ENCODE results near the gene CDC42BPG.

The CDC42BPG gene

DNA sequence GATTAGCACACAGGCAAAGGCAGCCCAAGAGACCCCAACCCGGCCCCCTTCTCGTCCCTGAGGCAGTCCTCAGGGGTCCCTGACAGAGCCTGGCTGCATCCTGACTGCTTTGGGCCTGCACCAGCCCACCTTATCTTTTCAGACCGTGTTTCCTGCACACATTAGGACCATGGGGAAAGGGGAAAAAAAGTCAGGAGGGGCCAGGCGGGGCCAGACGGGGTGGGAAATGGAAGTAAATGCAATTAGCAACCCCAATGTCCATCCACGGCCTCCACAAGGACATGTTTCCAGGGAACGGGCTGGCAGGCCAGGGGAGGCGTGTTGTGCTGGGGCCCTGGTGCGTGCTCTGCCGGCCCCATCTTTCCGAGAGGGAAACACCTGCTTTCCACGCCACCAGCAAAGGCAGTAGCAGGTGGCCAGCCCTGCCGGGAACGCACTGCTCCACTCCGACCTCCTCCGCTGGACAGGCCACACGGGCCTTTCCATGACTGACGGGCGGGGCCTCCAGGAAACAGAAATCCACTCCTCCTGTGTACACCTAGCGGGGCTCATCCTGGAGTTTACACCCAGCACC is 26.5 kb upstream of the CDC42BPG start:
- TF ChIP-seq, protein P1, sequence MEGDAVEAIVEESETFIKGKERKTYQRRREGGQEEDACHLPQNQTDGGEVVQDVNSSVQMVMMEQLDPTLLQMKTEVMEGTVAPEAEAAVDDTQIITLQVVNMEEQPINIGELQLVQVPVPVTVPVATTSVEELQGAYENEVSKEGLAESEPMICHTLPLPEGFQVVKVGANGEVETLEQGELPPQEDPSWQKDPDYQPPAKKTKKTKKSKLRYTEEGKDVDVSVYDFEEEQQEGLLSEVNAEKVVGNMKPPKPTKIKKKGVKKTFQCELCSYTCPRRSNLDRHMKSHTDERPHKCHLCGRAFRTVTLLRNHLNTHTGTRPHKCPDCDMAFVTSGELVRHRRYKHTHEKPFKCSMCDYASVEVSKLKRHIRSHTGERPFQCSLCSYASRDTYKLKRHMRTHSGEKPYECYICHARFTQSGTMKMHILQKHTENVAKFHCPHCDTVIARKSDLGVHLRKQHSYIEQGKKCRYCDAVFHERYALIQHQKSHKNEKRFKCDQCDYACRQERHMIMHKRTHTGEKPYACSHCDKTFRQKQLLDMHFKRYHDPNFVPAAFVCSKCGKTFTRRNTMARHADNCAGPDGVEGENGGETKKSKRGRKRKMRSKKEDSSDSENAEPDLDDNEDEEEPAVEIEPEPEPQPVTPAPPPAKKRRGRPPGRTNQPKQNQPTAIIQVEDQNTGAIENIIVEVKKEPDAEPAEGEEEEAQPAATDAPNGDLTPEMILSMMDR (conservative IDR thresholded peaks at IDR 0.05; ENCODE audit: low read depth) = no peak
- CTCF ChIA-PET = no interaction called here
- POLR2A ChIA-PET (ENCODE audit: low non-redundant PET) = no interaction called here
- DNase-seq (ENCODE audit: low spot score) = no peak
- peak overlapping the region; percentile 90 for H3K27ac ChIP-seq

DNA sequence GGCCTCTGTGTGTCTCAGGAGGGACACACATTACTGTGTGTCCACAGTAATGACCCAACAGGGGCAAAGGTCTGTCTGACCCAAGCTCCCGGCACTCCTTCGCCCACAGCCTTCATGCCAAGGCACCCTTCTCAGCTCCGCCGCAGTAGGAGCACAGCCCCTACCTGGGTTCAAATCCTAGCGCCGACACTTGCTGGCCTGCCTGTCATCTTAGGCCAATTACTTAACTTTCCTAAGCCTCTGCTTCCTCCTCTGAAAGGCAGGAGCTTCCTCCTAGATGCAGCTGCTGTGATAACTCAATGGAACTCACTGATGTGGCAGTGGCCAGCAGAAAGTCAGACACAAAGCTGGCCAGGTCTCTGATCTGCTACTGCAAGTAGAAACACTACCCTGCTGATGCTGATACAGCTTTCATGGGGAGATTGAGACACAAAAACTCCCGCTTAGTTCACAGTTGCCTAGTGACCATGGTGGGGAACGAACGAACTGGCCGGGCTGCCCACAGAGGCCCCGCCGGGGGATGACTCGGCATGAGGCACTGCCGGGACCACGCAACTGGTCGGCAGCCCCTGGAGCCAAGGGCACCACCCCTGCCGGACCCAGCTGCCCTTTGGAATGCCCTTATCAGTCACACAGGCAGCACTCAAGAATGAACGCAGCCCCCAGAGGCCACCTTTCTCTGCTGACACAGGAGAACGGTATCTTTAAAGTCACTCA is 25.9 kb upstream of the CDC42BPG start:
- ChIA-PET CTCF (interaction anchor here (1.4 to 2.4 kb wide), 3 partner anchors 18 to 24 kb away, joined by 3 to 16 read pairs (median 5); no protein-coding TSS in a partner anchor), POLR2A (ENCODE audit: low non-redundant PET) (no interaction called here)
- no peak for DNase-seq (ENCODE audit: low spot score)
- peak overlapping the region; percentile 90 for H3K27ac ChIP-seq
- TF ChIP-seq, protein P1 (conservative IDR thresholded peaks at IDR 0.05; ENCODE audit: low read depth) = no peak

DNA sequence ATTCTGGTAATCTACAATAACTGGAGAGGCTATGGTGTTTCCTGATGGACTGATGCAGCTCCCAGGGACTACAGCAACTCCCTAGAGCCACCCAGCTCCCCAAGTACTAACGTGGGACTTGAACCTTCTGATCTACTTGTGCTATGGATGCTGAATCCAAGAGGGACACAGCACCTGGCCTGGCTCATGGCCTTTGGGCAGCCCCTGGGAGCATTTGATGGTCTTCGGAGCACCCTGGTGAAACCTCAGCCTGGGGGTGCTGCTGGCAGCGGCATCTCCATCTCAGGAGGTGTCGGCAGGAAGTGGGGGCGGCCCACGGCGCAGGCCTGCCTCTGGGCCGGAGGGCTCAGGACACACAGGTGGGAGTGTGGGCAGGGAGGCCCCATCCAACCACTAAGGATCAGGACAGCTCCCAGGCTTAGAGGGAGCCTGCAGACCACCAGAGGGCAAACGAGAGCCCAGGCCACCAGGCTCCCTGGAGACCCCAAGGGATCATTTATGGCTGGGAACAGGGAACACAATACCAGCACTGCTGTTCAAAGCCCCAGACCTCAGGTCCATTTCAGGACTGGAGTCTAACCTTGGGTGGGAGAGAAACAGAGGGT is 25.2 kb upstream of the CDC42BPG start:
- ChIA-PET POLR2A (ENCODE audit: low non-redundant PET) (interaction anchor here (0.7 to 0.9 kb wide), 2 partner anchors 13 to 14 kb away, joined by 4 read pairs; no protein-coding TSS in a partner anchor), CTCF (interaction anchor here (0.6 to 2.4 kb wide), 6 partner anchors 11 to 66 kb away, joined by 3 to 16 read pairs (median 4); no protein-coding TSS in a partner anchor)
- DNase-seq (ENCODE audit: low spot score) = no peak
- TF ChIP-seq, protein P1 (conservative IDR thresholded peaks at IDR 0.05; ENCODE audit: low read depth) = no peak
- H3K27ac ChIP-seq = peak overlapping the region; percentile 90

DNA sequence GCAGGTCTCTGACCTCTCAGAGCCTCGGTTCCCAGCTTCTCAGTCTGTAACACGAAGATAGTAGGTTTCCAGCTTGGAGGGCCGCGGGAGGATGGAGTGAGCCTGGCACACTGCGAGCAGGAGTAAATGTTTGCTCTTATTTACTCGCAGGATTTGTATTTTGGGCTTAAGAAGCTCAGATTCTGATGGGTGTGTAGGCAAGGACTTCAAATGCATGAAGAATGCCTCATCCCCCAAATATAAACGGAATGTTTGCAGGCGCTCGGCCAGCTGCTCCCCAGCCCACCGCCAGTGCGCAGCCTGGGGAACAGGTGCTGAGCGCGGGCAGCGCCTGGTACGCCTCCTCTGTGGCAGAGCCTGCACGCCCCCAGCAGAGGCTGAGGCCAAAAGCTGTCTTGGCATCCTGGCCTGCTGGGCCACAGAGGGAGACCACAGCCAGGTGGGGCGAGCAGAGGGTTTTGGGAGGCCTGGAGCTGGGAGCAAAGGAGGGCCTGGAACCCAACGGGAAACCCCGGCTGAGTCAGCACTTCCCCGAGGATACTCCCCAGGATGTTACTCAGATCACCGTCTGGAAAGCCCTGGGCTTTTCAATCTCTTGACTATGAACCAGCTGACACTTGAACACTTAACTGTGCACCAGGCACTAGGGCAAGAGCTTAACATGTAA is 24.6 kb upstream of the CDC42BPG start:
- DNase-seq (ENCODE audit: low spot score) = peak; percentile 92
- TF ChIP-seq, protein P1 (conservative IDR thresholded peaks at IDR 0.05; ENCODE audit: low read depth) = no peak
- CTCF ChIA-PET = interaction anchor here (0.6 to 2.4 kb wide), 9 partner anchors 12 to 67 kb away, joined by 3 to 16 read pairs (median 4); no protein-coding TSS in a partner anchor
- POLR2A ChIA-PET (ENCODE audit: low non-redundant PET) = interaction anchor here (0.7 to 0.9 kb wide), 2 partner anchors 12 to 14 kb away, joined by 4 read pairs; no protein-coding TSS in a partner anchor
- H3K27ac ChIP-seq = peak overlapping the region; percentile 90

DNA sequence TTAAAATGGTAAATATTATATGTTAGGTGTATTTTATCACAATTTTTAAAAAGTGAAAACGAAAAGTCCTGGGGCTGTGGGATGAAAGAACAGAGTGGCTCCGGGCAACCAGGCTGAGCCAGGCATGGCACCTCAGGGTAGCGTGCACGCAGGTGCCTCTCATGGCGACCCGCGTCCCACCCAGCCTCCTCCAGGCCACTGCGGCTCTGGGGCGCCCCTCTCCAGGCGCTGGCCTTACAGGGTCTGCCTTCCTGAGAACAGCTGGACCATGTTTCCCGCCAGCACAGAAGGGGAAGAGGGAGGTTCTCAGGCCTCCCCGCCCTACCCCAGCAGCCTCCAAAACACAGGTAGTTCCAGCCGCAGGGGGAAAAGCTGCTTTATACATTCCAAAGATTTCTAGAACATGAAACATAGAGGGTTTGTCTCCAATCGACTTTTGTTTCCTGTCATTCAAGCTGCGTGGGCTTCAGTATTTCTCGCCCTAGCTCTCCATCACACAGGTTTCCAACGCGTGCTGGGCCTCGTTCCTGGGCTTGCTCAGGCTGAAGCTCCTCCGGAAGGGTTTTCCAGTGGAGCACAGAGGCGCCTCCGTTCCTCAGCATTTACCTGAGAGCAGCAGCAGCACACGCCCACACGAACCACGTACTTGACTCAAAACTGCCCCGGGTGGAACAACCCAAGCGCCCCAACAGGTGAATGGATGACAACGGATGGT is 23.5 kb upstream of the CDC42BPG start:
- ChIA-PET POLR2A (ENCODE audit: low non-redundant PET) (no interaction called here), CTCF (interaction anchor here (0.5 to 2.4 kb wide), 6 partner anchors 15 to 407 kb away, joined by 3 to 16 read pairs (median 4); no protein-coding TSS in a partner anchor)
- DNase-seq (ENCODE audit: low spot score) = peak; percentile 71
- peak overlapping the region; percentile 90 for H3K27ac ChIP-seq
- TF ChIP-seq, protein P1 (conservative IDR thresholded peaks at IDR 0.05; ENCODE audit: low read depth) = no peak
